ENCODE data around the gene ASCL2.

ASCL2 gene

DNA sequence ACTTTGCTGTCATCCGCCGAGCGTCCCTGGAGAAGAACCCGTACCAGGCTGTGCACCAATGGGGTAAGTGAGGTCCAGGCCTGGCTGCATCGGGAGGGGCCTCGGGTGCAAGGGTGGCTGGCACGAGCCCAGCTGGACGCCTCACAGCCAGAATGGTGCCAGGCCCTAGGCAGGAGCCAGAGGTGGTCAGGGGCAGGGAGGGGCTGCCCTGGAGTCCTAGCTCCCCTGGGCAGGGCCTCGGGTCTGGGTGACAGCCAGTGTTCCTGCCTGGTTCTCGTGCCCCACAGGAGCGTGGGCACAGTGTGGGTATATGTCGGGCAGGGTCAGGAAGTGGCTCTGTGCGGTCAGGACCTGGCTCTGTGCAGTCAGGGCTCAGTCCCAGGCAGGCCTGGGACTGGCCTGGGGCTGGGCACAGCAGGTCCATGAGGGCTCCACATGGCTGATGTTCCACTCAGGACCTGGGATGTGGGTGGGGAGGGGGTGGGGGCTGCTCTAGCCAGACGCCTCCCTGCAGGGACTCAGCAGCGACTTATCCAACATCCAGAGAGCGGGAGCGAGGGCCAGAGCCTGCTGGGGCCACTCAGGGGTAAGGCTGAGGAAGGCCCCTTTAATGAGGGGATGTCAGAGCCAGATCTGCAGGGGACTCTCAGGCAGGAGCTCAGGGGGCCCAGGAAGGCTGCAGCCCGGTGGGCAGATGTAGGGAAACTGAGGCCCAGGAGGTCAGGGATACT, 32.7 kb upstream of the ASCL2 start:
- no peaks in the 10 kb centered on the region for H3K27me3 Mint-ChIP-seq
- H3K9me3 Mint-ChIP-seq (ENCODE audit: low read depth): no peaks in the 10 kb centered on the region
- H3K36me3 Mint-ChIP-seq: no peaks in the 10 kb centered on the region
- peak overlapping the region; percentile 93 for H3K27ac Mint-ChIP-seq
- H3K4me1 Mint-ChIP-seq (ENCODE audit: low read depth): peaks cover 58% of the 10 kb centered on the region
- peak overlapping the region; percentile 85 for H3K4me3 Mint-ChIP-seq

DNA sequence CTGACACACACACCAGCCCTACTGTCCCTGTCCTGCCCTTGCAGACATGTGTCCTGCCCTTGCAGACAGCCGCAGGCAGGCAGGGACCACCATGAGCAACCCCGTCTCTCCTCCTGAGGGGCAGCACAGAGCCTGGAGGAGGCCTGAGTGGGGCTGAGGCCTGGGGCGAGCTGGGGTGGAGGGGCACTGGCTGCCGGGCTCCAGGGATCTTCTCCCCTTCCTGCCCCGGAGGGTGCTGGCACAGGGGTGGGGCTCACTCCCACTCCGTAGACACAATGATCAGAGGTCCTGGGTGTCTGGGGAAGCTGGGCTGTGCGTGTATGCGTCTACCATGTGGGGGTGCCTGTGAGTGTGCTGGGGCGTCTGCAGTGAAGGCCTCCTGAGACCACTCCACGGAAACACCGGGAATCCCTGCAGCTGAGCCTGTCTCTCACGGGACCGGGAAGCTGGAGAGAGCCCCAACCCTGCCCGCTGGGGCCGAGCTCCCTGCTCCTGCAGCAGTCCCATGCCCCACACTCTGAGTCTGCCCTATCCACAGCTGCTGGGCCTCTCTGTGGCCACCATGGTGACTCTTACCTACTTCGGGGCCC, 32.0 kb upstream of the ASCL2 start:
- no peaks in the 10 kb centered on the region for H3K9me3 Mint-ChIP-seq (ENCODE audit: low read depth)
- no peaks in the 10 kb centered on the region for H3K27me3 Mint-ChIP-seq
- peak overlapping the region; percentile 85 for H3K4me3 Mint-ChIP-seq
- no peaks in the 10 kb centered on the region for H3K36me3 Mint-ChIP-seq
- peak overlapping the region; percentile 93 for H3K27ac Mint-ChIP-seq
- peaks cover 61% of the 10 kb centered on the region for H3K4me1 Mint-ChIP-seq (ENCODE audit: low read depth)

DNA sequence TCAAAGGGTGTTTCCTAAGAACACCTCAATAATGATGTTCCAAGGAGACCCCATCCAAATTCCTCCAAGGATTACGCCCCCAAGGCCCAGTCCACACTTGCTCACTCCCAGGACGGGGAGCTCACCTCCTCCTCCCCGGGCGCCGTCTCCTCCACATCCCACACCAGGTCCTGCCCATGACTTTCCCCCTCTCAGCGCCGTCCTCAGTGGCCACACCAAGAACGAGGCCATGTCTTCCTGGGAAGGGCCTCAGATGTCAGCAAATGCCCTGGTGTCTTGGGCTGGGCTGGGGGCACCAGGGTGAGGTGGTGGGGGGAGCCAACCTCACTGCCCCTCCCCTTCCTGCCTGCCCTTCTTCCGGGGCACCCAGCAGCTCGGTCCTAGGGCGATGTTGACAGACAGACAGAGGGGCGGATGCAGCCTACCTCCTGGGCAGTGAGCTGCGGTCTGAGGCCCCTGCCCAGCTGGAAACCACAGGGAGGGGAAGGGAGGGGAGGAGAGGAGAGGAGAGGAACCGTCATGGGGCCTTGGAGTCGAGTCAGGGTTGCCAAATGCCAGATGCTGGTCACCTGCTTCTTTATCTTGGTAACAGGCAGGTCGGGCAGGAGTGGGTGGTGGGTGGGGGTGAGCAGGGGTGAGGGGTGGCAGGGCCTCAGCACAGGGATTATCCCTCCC, 31.4 kb upstream of the ASCL2 start, which contains the start of the genes C11orf21 and TSPAN32:
TSS of gene C11orf21 (minus strand) at position 288 of the 675 bp plus-strand sequence. CDS start at position 178, 110 bp downstream.
TSS of gene TSPAN32 (plus strand) at position 383 of the 675 bp plus-strand sequence. CDS start at position 520, 137 bp downstream.
- peaks cover 64% of the 10 kb centered on the region for H3K4me1 Mint-ChIP-seq (ENCODE audit: low read depth)
- no peaks in the 10 kb centered on the region for H3K9me3 Mint-ChIP-seq (ENCODE audit: low read depth)
- no peaks in the 10 kb centered on the region for H3K27me3 Mint-ChIP-seq
- H3K27ac Mint-ChIP-seq: peak within 1 kb of the TSS; percentile 93
- no peaks in the 10 kb centered on the region for H3K36me3 Mint-ChIP-seq
- H3K4me3 Mint-ChIP-seq: peak within 1 kb of the TSS; percentile 85

DNA sequence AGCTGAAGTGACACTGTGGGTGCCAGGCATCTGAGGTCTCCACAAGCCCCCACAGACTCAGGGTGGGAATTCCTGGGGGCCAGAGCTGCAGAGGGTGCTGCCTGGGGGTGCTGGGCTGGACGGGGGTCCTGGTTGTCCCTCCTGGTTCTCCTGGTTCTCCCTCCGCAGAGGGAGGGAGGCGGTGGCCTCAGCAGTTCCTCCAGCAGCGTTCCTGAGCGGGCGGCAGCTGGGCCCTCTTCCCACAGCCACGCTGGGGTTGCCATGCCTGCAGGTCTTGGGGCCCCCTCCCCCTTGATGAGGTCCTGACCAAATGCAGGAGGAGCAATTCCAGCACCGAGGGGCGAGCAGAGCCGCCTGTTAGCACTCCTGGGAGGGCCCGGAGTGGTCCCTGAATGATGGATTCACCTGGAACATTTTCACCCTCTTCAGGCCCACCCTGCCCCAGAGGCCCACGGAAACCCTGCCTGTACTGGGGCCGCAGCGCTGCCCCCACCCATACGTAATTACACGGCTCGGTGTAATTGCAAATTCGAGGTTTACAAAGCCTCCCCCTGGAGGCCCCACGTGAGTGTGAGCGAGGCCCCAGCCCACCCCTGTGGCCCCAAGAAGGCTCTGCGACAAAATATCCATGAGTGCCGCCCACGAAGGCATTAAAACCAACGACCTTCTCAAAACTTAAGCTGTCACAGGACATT, 30.7 kb upstream of the ASCL2 start:
- peak overlapping the region; percentile 85 for H3K4me3 Mint-ChIP-seq
- no peaks in the 10 kb centered on the region for H3K9me3 Mint-ChIP-seq (ENCODE audit: low read depth)
- peaks cover 62% of the 10 kb centered on the region for H3K4me1 Mint-ChIP-seq (ENCODE audit: low read depth)
- H3K36me3 Mint-ChIP-seq: no peaks in the 10 kb centered on the region
- no peaks in the 10 kb centered on the region for H3K27me3 Mint-ChIP-seq
- H3K27ac Mint-ChIP-seq: peak overlapping the region; percentile 93

DNA sequence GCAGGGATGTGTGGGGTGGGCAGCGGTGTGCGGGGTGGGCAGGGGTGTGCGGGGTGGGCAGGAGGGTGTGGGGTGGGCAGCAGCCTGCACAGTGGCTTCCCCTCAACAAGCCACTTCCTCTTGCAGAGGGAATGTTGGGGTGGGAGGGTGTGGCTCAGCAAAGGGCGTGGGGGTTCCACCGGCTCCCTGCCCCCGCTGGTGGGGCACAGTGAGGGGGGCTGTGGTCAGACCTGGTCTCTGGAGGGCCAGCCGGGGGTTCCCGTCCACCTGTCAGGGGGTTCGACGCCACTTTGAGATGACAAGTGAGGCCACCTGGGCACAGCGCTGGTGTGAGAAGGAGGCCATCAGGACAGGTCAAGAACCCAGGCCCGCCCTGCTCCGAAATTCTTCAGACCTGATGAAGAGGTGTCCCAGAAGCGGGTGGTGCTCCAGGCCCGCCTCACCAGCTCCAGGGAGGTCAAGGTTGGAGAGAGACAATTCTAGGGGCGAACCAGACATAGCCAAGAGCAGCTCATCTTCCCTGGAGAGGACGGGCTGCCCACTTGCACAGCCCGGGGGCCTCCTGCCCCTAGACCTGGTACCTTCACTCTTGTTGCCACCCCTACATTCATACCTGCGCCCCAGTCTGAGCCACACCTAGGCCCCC, 30.0 kb upstream of the ASCL2 start:
- no peaks in the 10 kb centered on the region for H3K27me3 Mint-ChIP-seq
- H3K9me3 Mint-ChIP-seq (ENCODE audit: low read depth): no peaks in the 10 kb centered on the region
- H3K4me3 Mint-ChIP-seq: peak overlapping the region; percentile 85
- H3K36me3 Mint-ChIP-seq: no peaks in the 10 kb centered on the region
- H3K27ac Mint-ChIP-seq: peak overlapping the region; percentile 10
- H3K4me1 Mint-ChIP-seq (ENCODE audit: low read depth): peaks cover 56% of the 10 kb centered on the region

DNA sequence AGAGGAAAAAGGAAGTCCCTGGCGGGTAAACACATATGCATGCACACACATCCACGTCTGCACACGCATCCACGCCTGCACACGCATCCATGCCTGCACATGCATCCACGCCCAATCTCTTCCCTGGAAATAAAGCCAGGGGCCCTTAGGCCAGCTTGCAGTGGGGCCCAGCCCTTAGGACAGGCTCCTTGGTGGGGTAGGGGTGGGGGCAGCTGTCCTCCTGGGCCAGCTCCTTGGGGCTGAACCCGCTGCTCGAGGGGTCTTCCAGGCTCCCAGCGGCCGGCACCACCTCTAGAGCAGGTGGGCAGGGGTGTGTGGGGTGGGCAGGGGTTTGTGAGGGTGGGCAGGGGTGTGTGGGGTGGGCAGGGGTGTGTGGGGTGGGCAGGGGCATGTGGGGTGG, 29.4 kb upstream of the ASCL2 start:
- Mint-ChIP-seq H3K36me3 (no peaks in the 10 kb centered on the region), H3K4me3 (peak overlapping the region; percentile 85), H3K27ac (no peak overlapping the region), H3K9me3 (ENCODE audit: low read depth) (no peaks in the 10 kb centered on the region), H3K27me3 (no peaks in the 10 kb centered on the region), H3K4me1 (ENCODE audit: low read depth) (peaks cover 54% of the 10 kb centered on the region)

DNA sequence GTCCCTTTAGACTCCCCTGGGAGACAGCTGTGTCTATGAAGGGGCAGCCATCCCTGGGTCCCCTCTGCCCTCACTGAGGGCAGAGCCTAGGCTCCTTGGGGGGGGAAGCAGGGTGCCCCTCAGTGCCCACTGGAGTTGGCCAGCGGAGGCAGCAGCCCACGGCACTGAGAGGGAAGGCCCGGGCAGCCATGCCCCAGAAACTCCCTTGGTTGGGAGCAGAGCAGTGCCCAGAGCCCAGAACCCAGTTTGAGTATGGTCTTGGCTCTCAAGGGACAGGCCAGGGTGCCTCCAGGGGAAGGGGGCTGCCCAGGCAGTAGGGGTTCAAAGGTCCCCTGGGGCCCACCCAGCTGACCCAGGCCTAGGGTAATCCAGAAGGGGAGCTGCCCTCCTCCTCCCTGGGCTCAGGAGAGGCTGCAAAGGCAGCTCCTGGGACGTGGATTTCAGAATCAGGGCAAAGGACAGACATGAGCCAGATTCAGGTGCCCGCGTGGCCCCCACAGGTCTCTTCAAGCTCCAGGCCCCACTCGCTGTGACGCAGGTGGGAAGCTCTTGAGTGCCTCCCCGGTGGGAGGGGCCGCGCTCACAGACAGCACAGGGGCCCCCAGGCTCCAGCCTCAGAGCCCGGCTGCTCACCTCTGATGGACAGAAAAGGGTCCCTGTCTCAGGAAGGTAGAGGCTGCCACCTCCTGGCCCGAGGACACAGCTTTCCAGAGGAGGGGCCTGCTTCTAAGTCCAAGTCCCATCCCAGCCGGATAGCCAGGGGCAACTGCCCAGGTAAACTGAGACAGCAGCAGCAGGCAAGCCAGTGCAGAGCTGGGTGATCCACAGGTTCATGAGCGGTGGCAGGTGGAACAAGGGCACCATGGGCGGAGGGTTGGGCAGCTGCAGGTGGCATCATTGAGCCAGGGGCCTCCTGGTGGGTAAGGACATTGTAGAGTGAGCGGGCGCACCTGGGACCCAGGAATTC, 28.7 kb upstream of the ASCL2 start:
- Mint-ChIP-seq H3K27ac (peak overlapping the region; percentile 73), H3K4me3 (peak overlapping the region; percentile 85), H3K4me1 (ENCODE audit: low read depth) (peaks cover 54% of the 10 kb centered on the region), H3K27me3 (no peaks in the 10 kb centered on the region), H3K9me3 (ENCODE audit: low read depth) (no peaks in the 10 kb centered on the region), H3K36me3 (no peaks in the 10 kb centered on the region)

DNA sequence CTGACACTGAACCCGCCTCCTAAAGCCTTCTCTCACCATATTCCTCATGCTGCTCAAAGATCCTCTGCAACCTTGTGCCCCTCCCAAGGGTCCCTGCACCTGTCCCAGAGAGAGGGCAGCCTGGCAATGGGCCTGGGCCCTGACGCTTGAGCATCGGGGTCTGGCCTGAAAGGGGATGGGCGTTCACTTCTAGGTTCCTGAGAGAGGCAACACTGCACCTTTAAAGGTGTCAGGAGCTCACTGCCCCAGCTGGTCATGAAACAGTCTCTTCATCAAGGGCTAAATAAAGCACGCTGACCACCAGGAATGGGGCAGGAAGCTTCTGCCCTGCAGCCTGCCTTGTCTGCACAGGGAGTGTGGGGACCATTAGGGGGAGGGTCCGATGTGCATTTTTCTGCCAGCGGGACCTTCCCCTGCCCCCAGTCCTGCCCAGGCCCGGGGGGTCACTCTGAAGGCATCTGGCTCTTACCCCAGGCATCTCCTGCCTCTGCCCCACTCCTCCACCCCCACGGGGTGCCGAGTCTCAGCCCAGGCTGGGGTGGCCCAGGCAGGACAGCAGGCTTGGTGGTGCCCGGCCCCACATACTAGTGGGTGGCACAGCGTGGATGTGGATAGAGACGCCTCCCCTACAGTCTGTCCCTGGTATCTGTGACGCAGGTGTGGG, 27.9 kb upstream of the ASCL2 start:
- Mint-ChIP-seq H3K4me3 (no peak overlapping the region), H3K9me3 (ENCODE audit: low read depth) (no peaks in the 10 kb centered on the region), H3K27ac (peak overlapping the region; percentile 93), H3K27me3 (no peaks in the 10 kb centered on the region), H3K4me1 (ENCODE audit: low read depth) (peaks cover 53% of the 10 kb centered on the region), H3K36me3 (no peaks in the 10 kb centered on the region)

DNA sequence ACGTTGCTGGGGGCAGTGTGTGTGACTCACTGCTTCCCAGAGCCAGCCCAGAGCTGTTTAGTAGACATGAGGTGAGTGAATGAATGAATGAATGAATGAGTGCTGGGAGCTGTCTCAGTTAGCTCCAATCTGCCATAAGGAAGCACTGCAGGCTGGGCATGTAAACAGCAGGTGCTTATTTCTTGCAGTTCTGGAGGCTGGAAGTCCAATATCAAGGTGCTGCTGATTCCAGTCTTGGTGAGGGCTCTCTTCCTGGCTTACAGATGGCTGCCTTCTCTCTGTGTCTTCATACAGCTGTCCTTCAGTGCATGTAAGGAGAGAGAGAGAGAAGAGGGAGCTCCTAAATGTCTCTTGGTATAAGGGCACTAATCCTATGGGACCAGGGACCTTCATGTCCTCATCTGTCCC, 27.2 kb upstream of the ASCL2 start:
- H3K27me3 Mint-ChIP-seq: no peaks in the 10 kb centered on the region
- H3K36me3 Mint-ChIP-seq: no peaks in the 10 kb centered on the region
- H3K9me3 Mint-ChIP-seq (ENCODE audit: low read depth): no peaks in the 10 kb centered on the region
- H3K4me1 Mint-ChIP-seq (ENCODE audit: low read depth): peaks cover 52% of the 10 kb centered on the region
- H3K27ac Mint-ChIP-seq: peak overlapping the region; percentile 93
- no peak overlapping the region for H3K4me3 Mint-ChIP-seq

DNA sequence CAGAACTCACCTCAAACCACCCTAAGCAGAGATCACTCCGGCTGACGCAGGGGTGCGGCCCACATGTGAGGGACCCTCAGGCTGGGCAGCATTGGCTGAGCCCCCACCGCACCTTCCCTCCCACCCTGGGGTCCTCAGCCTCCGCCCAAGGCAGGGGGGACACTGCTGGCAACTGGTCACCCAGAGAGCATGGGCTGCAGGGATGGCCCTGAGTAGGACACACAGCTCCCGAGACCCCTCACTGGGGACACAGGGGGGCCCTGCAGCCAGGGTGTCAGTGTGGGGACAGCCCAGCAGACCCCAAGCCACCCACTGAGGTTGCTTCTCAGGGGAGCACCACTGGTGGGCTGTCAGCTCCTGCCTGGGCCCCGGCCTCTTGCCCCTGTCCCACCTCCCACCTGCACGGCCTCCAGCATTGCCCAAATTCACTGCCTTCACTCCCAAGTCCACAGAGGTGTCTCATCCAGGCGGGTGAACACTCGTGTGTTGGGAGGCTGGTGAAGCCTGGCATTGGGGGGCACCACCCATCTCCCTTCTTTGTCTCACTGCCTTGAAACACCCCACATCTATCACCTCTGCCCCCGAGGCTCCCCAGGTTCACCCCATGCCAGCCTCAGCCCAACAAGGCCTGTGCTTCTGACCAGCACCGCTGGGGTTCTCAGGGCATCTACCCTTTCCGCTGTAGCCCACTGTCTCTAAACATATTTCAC, 26.7 kb upstream of the ASCL2 start:
- H3K27ac Mint-ChIP-seq: peak overlapping the region; percentile 93
- H3K4me1 Mint-ChIP-seq (ENCODE audit: low read depth): peaks cover 53% of the 10 kb centered on the region
- H3K4me3 Mint-ChIP-seq: no peak overlapping the region

DNA sequence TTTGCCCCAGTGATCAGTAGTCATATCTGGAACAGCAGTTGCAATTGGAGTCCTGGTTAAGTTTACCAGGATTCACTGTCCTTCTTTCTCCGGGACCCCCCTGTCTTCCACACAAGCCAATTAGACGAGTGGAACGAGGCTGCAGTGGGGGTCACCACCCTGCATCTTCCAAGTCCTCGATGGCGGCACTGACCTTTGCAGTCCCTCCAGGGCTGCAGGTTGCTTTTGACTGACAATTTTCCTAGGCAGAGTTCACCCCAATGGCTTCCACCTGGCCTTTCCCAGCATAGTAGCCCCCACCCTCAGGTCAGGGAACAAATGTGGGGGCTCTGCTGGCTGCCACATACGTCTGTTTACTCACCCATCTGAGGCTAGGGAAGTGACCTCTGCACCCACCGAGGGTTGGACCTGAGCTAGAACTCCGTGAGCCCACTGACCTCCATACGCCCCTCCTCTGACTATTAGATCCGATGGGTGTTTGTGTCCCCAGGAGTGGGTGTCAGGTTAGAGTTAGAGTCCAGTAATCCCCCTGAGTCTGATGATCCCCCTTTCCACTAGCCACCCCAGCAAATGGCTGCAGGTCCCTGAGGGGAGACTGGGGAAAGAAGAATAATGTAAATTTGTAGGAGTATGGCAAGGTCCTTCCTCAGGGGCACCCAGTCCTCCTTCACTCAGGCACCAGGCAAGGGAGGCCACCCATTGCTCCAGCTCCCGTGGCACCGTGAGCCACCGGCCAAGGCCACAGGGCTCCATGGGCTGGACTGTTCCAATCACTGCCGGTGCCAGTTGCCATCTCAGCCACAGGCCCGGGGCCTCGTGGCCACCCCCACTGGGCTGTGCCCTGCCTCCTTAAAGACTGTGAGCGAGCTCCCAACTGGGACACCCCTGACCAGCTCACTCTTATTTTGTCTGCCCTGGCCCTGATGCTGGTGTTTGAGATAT, 25.9 kb upstream of the ASCL2 start:
- Mint-ChIP-seq H3K36me3 (no peaks in the 10 kb centered on the region), H3K27ac (peak overlapping the region; percentile 66), H3K4me1 (ENCODE audit: low read depth) (peaks cover 46% of the 10 kb centered on the region), H3K4me3 (no peak overlapping the region), H3K9me3 (ENCODE audit: low read depth) (no peaks in the 10 kb centered on the region), H3K27me3 (no peaks in the 10 kb centered on the region)

More for the DNA sequence above, 26.7 kb upstream of the ASCL2 start:
- Mint-ChIP-seq H3K36me3 (no peaks in the 10 kb centered on the region), H3K9me3 (ENCODE audit: low read depth) (no peaks in the 10 kb centered on the region), H3K27me3 (no peaks in the 10 kb centered on the region)

DNA sequence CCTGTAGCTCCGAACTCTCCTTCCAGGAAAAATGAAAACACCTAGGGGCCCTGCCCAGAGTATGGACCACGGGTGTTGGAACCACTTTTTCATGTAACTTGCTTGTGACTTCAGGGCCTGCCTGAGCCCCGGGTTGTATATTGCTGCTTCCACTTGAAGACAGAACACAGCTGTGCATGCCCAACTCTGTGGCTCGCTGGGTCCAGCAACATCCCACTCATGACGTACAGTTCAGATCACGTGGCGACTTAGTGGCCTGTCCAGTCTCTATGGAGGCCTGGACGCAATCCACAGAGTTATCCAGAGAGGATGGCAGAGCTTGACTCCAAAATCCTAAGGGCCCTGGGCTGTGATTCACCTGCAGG, 24.5 kb upstream of the ASCL2 start:
- Mint-ChIP-seq H3K4me3 (no peak overlapping the region), H3K4me1 (ENCODE audit: low read depth) (peaks cover 43% of the 10 kb centered on the region), H3K27ac (no peak overlapping the region), H3K27me3 (no peaks in the 10 kb centered on the region), H3K9me3 (ENCODE audit: low read depth) (no peaks in the 10 kb centered on the region), H3K36me3 (no peaks in the 10 kb centered on the region)
